COLO668 (cell line): Measurements from ENCODE around the gene ZNF154.
A peak's percentile ranks its signal among the peaks of the same experiment; 100 is the strongest.

ENCODE experiments used
- DNase-seq: peaks from one replicate; lab custom pipeline; 2025; ENCODE audit not compliant: unreplicated experiment; lab: John Stamatoyannopoulos, UW

ZNF154 gene

GRCh38 chr19:57682226-57682766, 26.7 kb downstream of the ZNF154 start:
- DNase-seq = no peak

DNA sequence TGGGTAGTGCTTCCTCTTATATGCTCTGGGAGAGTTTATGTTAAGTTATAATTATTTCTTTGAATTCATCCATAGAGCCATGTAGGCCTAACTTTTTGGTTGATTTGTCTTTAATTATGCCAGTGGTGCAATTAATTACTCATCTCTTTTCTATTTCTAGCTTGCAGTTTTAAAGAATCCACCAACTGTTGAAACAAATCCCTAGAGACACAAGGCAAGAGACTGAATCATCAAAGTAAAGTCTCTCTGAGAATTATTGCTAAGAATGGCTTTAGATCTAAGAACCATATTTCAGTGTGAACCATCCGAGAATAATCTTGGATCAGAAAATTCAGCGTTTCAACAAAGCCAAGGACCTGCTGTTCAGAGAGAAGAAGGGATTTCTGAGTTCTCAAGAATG, 33.1 kb downstream of the ZNF154 start:
- no peak for DNase-seq

DNA sequence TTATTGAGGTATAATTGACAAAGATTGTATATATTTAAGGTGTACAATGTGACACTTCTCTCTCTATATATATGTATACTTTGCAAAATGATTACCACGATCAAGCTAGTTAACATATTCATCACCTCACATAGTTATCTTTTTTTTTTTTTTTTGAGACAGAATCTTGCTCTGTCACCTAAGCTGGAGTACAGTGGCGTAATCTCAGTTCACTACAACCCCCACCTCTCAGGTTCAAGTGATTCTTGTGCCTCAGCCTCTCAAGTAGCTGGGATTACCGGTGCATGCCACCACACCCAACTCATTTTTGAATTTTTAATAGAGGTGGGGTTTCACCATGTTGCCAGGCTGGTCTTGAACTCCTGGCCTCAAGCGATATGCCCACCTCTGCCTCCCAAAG, 36.5 kb downstream of the ZNF154 start:
- DNase-seq = no peak

- no peak for DNase-seq
Measured at GRCh38 chr19:57671124-57671895, 37.7 kb downstream of the ZNF154 start.

- no peak for DNase-seq
Measured at GRCh38 chr19:57668635-57669034, 40.4 kb downstream of the ZNF154 start, which contains the start of gene ZSCAN4. Gene ZSCAN4 (plus strand): TSS chr19:57668935. CDS start chr19:57676146, 7,211 bp downstream.

- DNase-seq = no peak
Measured at GRCh38 chr19:57667228-57667627, 41.8 kb downstream of the ZNF154 start.

DNA sequence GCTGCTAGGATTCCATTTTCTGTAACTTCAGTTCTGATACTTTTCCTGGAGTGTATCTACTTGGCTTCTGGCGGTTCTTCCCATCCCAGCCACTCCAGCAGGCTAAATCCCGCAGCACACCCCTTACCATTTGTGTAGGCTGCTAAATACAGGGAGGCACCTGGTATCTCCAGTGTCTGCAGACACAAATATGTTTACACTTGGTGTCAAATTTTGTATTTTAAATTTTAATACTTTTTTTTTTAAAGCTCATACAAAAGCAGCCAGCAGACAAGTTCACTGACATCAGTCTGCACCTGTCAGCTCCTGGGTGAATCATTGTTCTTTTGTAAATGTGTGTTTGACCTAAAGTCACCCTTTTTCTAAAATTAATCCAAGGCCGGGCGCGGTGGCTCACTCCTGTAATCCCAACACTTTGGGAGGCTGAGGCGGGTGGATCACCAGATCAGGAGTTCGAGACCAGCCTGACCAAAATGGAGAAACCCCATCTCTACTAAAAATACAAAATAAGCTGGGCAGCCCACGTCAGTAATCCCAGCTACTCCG, 43.7 kb downstream of the ZNF154 start:
- no peak for DNase-seq

- peak; percentile 67 for DNase-seq
Measured at GRCh38 chr19:57664269-57665127, 44.5 kb downstream of the ZNF154 start.

- DNase-seq = no peak
Measured at GRCh38 chr19:57656346-57656745, 52.7 kb downstream of the ZNF154 start.

DNA sequence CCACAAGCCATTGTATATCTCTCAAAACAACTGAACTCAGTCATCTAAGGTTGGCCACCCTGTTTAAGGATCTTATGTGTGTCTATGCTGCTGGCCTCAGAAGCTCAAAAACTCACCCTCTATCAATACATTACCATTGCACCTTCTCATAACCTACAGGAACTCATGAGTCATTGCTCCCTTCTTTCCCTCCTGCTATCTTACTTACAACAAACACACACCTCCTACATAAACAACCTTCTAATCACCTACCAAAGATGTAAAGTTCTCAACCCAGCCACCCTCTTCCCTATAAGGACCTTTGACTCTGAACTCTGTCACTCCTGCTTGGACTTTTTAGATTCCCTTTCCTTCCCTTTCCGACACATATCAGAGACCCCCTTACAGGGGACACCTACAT, 53.6 kb downstream of the ZNF154 start:
- DNase-seq = no peak

- no peak for DNase-seq
Measured at GRCh38 chr19:57653689-57654088, 55.3 kb downstream of the ZNF154 start.

- no peak for DNase-seq
Measured at GRCh38 chr19:57651654-57651996, 57.4 kb downstream of the ZNF154 start.

DNA sequence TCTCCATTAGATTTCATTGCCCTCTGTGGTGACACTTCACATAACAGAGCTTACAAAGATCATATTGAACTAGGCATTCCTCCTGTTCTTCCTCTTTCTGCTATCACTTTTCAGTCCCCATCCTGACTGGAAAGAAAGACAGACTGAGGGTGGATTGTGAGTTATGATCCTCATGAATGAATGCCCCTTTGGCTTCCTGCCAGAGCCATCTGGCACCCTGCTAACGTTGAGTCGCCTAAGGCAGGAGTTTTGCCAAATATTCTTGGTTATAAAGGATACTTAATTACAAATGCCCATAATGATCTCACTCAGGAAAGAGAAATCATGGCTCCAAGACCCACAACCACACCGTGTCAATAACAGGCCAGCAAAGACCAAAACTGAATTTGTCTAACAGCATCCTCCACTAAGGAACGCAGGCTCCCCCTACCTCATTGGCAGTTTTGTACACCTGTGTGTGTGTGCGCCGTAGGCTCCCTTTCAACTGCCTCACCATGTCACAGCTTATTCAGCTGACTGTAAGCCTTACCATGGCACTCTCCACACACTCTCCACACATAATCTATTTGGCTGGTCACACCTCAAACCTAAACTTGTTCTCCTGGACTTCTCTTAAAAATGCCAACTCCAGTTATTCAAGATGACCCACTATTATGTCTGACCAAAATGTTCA, 60.5 kb downstream of the ZNF154 start:
- DNase-seq = peak; percentile 30
